GM13977 (cell line): ENCODE results near the gene WDCP.

Experiments used
- DNase-seq: peaks from one replicate; pipeline ENCODE4 v3.0.0; 2012; ENCODE audit warnings: low spot score
- in situ Hi-C: fragments of 300-500 bp; cut with MboI; formaldehyde crosslinking; loops from one replicate; pipeline ENCODE4 v1.12.0; 2022; ENCODE audit warnings: low sequenced_read_pairs, low pct_unique_long_range_greater_than_20kb, mixed read lengths, inconsistent platforms; ENCODE audit not compliant: unreplicated experiment
- TF ChIP-seq, protein P1 (sequence below): IDR thresholded peaks from 2 replicates; pipeline ENCODE4 v1.5.1; 2012; ENCODE audit warnings: mild to moderate bottlenecking, control low read depth; ENCODE audit not compliant: insufficient read depth; ENCODE audit errors: extremely low read depth, missing control alignments

WDCP gene

GRCh38 chr2:24021122-24021998, 25.8 kb downstream of the WDCP start:
- no peak for DNase-seq
- TF ChIP-seq, protein P1, sequence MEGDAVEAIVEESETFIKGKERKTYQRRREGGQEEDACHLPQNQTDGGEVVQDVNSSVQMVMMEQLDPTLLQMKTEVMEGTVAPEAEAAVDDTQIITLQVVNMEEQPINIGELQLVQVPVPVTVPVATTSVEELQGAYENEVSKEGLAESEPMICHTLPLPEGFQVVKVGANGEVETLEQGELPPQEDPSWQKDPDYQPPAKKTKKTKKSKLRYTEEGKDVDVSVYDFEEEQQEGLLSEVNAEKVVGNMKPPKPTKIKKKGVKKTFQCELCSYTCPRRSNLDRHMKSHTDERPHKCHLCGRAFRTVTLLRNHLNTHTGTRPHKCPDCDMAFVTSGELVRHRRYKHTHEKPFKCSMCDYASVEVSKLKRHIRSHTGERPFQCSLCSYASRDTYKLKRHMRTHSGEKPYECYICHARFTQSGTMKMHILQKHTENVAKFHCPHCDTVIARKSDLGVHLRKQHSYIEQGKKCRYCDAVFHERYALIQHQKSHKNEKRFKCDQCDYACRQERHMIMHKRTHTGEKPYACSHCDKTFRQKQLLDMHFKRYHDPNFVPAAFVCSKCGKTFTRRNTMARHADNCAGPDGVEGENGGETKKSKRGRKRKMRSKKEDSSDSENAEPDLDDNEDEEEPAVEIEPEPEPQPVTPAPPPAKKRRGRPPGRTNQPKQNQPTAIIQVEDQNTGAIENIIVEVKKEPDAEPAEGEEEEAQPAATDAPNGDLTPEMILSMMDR: peak; percentile 41
- in situ Hi-C loops: no loop called here

DNA sequence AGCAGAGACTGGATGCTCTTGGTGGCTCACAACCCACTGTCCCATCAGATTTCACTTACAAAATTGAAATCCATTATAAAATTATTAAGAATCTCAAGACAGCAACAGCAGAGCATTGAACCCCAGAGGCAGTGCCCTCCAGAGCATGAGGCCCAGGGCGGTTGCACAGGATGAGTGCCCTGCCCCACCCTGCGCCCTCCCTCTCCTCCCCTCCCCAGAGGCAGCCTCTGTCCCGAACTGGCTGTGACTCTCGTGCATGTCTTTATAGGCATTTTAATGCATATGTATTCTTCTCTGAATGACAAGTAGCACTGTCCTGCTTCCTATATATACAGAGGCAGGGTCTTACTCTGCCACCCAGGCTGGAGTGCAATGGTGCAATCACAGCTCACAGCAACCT, 26.9 kb downstream of the WDCP start:
- TF ChIP-seq, protein P1: no peak
- in situ Hi-C loops: no loop called here
- DNase-seq: no peak

- DNase-seq: no peak
- TF ChIP-seq, protein P1: no peak
- in situ Hi-C loops: no loop called here
Measured at GRCh38 chr2:24019729-24020128, 27.5 kb downstream of the WDCP start.

GRCh38 chr2:24018241-24018640, 28.9 kb downstream of the WDCP start:
- in situ Hi-C loops: no loop called here
- no peak for DNase-seq
- TF ChIP-seq, protein P1: no peak

DNA sequence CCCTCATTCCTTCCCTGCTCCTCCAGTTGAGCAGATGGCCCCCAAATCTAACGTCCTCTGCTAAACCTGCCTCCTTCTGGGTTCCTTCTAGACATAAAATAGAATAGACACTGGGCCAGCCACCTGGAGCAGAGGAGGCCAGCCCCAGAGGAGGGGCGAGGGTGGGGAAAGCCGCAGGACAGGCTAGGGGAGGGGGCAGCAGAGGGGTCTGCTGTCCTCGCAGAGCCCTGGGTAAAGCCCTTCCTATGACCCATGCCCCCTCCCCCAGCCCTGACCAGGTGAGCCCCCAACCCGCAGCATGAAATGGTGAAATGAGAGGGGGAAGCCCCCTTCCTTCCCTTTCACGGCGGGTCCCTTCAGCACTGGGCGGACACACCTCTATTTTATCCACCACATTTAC, 29.5 kb downstream of the WDCP start:
- TF ChIP-seq, protein P1: no peak
- in situ Hi-C loops: no loop called here
- DNase-seq: no peak

DNA sequence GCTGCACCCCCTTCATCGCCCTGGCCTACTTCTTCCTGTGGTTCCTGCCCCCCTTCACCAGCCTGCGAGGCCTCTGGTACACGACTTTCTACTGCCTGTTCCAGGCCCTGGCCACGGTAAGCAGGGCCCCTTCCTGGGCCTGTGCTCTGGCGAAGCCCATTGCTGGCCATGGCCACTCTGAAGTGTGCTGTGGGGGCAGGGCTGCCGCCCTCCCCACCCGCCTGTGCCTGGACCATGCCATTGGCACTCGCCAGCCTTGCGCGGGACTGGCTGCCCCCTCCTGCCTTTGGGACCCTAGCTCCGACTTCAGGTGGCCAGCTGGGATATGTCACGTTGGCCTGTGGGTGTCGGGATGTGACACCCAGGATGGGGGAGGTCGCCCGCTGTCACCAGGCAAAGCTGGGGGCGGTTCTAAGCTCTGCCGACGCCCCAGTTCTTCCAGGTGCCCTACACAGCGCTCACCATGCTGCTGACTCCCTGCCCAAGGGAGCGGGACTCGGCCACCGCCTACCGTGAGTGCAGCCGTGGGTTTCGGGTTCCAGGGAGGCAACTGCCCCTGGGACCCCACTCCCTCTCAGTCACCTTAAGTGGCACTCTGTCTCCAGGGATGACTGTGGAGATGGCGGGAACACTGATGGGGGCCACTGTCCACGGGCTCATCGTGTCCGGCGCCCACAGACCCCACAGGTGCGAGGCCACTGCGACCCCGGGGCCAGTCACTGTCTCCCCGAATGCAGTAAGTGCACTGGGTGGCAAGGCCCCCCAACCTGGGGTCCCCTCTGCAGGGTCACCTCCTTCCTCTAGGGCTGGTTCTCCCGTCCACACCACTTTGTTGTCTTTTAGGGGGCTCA, 30.1 kb downstream of the WDCP start:
- in situ Hi-C loops: no loop called here
- DNase-seq: no peak
- TF ChIP-seq, protein P1: no peak
